Endothelial cell of umbilical vein (primary cell): ENCODE data around the gene SERPINA12. TPM values are rescaled to one million over a fixed set of nuclear protein-coding genes. Genes with fewer than 3 reads are reported as not detected.

Experiments used
- BruUV-seq: library from RNA; stranded (reverse); fragments of 400-500 nt; replicated peaks from 2 replicates; lab custom pipeline; 2021; lab: Mats Ljungman, UMichigan
- CTCF ChIA-PET: fragments of 300-600, 350-600 bp; sonication (Branson Sonifier 250); formaldehyde crosslinking; loops from one replicate; lab custom pipeline; 2021; ENCODE audit warnings: antibody characterized with exemption, inconsistent platforms; lab: Charles Lee
- POLR2A ChIA-PET: fragments of 300-600, 350-600 bp; sonication (Branson Sonifier 250); formaldehyde crosslinking; loops from one replicate; lab custom pipeline; 2021; ENCODE audit warnings: antibody characterized with exemption, inconsistent platforms; lab: Charles Lee
- DNase-seq: peaks from one replicate; pipeline ENCODE4 v3.0.0-alpha.2; 2011; ENCODE audit warnings: low read depth, low spot score
- FAIRE-seq: peaks from 2 replicates; lab custom pipeline; 2011; peaks lifted over from hg19 to GRCh38; lab: Jason Lieb, UNC
- H2AFZ ChIP-seq: 2 replicates; pipeline ENCODE4 v1.6.0; 2012; ENCODE audit warnings: low read depth, low read length, control low read depth, inconsistent platforms
- H3K27ac ChIP-seq: 2 replicates; pipeline ENCODE4 v1.5.1; 2011; ENCODE audit warnings: low read depth, mild to moderate bottlenecking, control low read depth, low read length, moderate library complexity; ENCODE audit not compliant: insufficient read depth
- H3K27me3 ChIP-seq, 2 experiments: 2 replicates each; pipeline versions ENCODE4 v1.6.0 to v1.6.1; 2011; ENCODE audit warnings: low read length in 2 of 2, mixed read lengths in 1 of 2; ENCODE audit not compliant: control insufficient read depth in 2 of 2, insufficient read depth in 2 of 2
- H3K36me3 ChIP-seq, 2 experiments: 2 replicates in 1 of 2; 3 replicates in 1 of 2; pipeline ENCODE4 v1.5.1; 2011; ENCODE audit warnings: low read length in 2 of 2, mild to moderate bottlenecking in 1 of 2, moderate library complexity in 1 of 2; ENCODE audit not compliant: control insufficient read depth in 2 of 2, insufficient read depth in 2 of 2; ENCODE audit errors: extremely low read depth in 1 of 2
- H3K4me1 ChIP-seq: 3 replicates; pipeline ENCODE4 v1.5.1; 2011; ENCODE audit warnings: mild to moderate bottlenecking, low read length; ENCODE audit not compliant: control insufficient read depth, insufficient read depth; ENCODE audit errors: extremely low read depth
- H3K4me2 ChIP-seq: 2 replicates; pipeline ENCODE4 v1.6.1; 2011; ENCODE audit warnings: low read length, control low read depth, mixed read lengths; ENCODE audit not compliant: insufficient read depth
- H3K4me3 ChIP-seq, 3 experiments: fragments of 200-600 bp in 1 of 3; sonication (generic), shearing (Covaris generic) in 1 of 3; replicated peaks in 1 of 3; 2 replicates each; pipeline ENCODE4 v1.5.1; 2011 to 2016; ENCODE audit warnings: control low read depth in 3 of 3, low read length in 3 of 3, mild to moderate bottlenecking in 2 of 3, inconsistent platforms in 1 of 3, low read depth in 1 of 3, moderate library complexity in 1 of 3; ENCODE audit not compliant: insufficient read depth in 1 of 3
- H3K79me2 ChIP-seq: 2 replicates; pipeline ENCODE4 v1.6.0; 2012; ENCODE audit warnings: low read length, inconsistent platforms; ENCODE audit not compliant: control insufficient read depth, insufficient read depth
- H3K9ac ChIP-seq: replicated peaks from 2 replicates; pipeline ENCODE3; 2011; ENCODE audit warnings: low read length, control low read depth; ENCODE audit not compliant: insufficient read depth; ENCODE audit errors: extremely low read depth
- H3K9me1 ChIP-seq: replicated peaks from 3 replicates; pipeline ENCODE4 v1.6.0; 2011; ENCODE audit warnings: mild to moderate bottlenecking, low read length; ENCODE audit not compliant: control insufficient read depth, insufficient read depth; ENCODE audit errors: extremely low read depth
- H3K9me3 ChIP-seq: replicated peaks from 2 replicates; pipeline ENCODE4 v1.5.1; 2012; ENCODE audit warnings: low read length, inconsistent platforms; ENCODE audit not compliant: control insufficient read depth, insufficient read depth
- H4K20me1 ChIP-seq: replicated peaks from 2 replicates; pipeline ENCODE3; 2011; ENCODE audit warnings: mild to moderate bottlenecking, low read length; ENCODE audit not compliant: control insufficient read depth, insufficient read depth; ENCODE audit errors: extremely low read depth
- EZH2 ChIP-seq: IDR thresholded peaks from 2 replicates; pipeline ENCODE4 v1.6.1; 2012; ENCODE audit warnings: borderline replicate concordance, low read depth, mild to moderate bottlenecking, moderate library complexity, low read length, inconsistent platforms; ENCODE audit not compliant: severe bottlenecking
- FOS ChIP-seq: IDR thresholded peaks from 2 replicates; pipeline ENCODE4 v1.6.1; 2011; ENCODE audit warnings: mild to moderate bottlenecking, low read length, moderate library complexity, borderline replicate concordance; ENCODE audit not compliant: insufficient read depth
- GATA2 ChIP-seq: IDR thresholded peaks from 2 replicates; pipeline ENCODE4 v1.7.0; 2011; ENCODE audit warnings: low read depth, mild to moderate bottlenecking, moderate library complexity, mixed read lengths, low read length; ENCODE audit not compliant: insufficient read length, insufficient read depth
- JUN ChIP-seq: IDR thresholded peaks from 2 replicates; pipeline ENCODE4 v1.6.1; 2011; ENCODE audit warnings: borderline replicate concordance, low read depth; ENCODE audit not compliant: insufficient read length, insufficient read depth
- MYC ChIP-seq: IDR thresholded peaks from one replicate; pipeline ENCODE4 v1.6.1; 2011; ENCODE audit warnings: mild to moderate bottlenecking, low read depth, low read length
- POLR2A ChIP-seq: IDR thresholded peaks from 2 replicates; pipeline ENCODE4 v1.6.1; 2012; ENCODE audit warnings: low read depth, mild to moderate bottlenecking, control low read depth, low read length
- POLR2AphosphoS5 ChIP-seq: IDR thresholded peaks from 2 replicates; pipeline ENCODE4 v1.6.1; 2012; ENCODE audit warnings: low read depth, mild to moderate bottlenecking, control low read depth, low read length, moderate library complexity; ENCODE audit not compliant: insufficient read depth
- dilution Hi-C: fragments of 300-500 bp; cut with MboI; formaldehyde crosslinking; loops from one replicate; pipeline ENCODE4 v1.15.0; 2019; ENCODE audit warnings: low sequenced_read_pairs; ENCODE audit not compliant: extremely low pct_ligation_motif_present
- intact Hi-C: fragments of 100-400 bp; cut with micrococcal nuclease; formaldehyde crosslinking; loops from one replicate; pipeline ENCODE4 v1.10.0; 2022
- polyA plus RNA-seq, 4 experiments: library from polyadenylated mRNA; depleted of rRNA in 3 of 4; stranded (reverse) in 3 of 4; unstranded in 1 of 4; fragments of >200 nt; gene quantifications; 2 replicates each; pipeline versions ENCODE4 v1.2.1 to v1.2.3, GENCODE V29; 2011 to 2012; ENCODE audit warnings: missing spikeins in 1 of 4
- total RNA-seq: library from RNA; stranded (reverse); gene quantifications from 2 replicates; pipeline ENCODE4 v1.2.3, GENCODE V29; 2021
- TF ChIP-seq, protein P1 (sequence below), 2 donors: IDR thresholded peaks; 1 replicate in 1 of 2; 2 replicates in 1 of 2; pipeline ENCODE4 v1.5.1; 2011; ENCODE audit warnings: low read length in 2 of 2, mild to moderate bottlenecking in 2 of 2, moderate library complexity in 2 of 2, control low read depth in 1 of 2, inconsistent platforms in 1 of 2, low read depth in 1 of 2; ENCODE audit not compliant: insufficient read depth in 1 of 2; ENCODE audit errors: extremely low read depth in 1 of 2
- TF ChIP-seq, protein P2 (sequence below): IDR thresholded peaks from 2 replicates; pipeline ENCODE4 v1.6.1; 2011; ENCODE audit not compliant: insufficient read depth, insufficient read length

Gene SERPINA12
- total and polyA plus RNA-seq, 2 donors (not counting 3 experiments of a cell fraction or from before 2014, with no cell fraction given), result not detected

DNA sequence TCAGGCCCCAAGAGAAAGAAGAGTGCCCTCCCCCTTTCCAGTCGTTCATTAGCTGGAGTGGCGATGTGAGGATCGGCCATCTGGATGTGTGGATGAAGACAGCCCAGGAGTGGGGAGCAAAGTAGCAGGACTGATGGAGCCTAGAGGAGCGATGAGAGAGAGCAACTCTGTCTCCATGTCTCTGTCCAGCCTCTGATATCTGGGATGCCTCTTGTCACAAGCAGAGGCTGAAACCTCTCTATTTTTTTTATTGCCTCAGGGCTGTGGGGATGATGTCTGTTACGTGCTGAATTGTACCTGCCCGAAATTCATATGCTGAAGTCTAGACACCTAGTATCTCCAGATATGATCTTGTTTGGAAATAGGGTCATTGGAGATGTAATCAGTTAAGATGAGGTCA, 59.3 kb downstream of the SERPINA12 start:
- no peaks in the 10 kb centered on the region for H3K36me3 ChIP-seq
- ChIA-PET POLR2A (no interaction called here), CTCF (no interaction called here)
- H3K9me3 ChIP-seq, result no peaks in the 10 kb centered on the region
- no peaks in the 10 kb centered on the region for H3K79me2 ChIP-seq
- H3K9ac ChIP-seq, result no peak overlapping the region
- H3K4me1 ChIP-seq, result no peaks in the 10 kb centered on the region
- FAIRE-seq (no peak), DNase-seq (no peak)
- H3K4me3 ChIP-seq, result no peak overlapping the region
- intact Hi-C loops, result no loop called here
- no peak overlapping the region for H3K27ac ChIP-seq
- dilution Hi-C loops, result no loop called here
- no peak overlapping the region for H3K4me2 ChIP-seq
- no peak overlapping the region for H2AFZ ChIP-seq
- TF ChIP-seq GATA2 (no peak), POLR2AphosphoS5 (no peak), MYC (no peak), EZH2 (no peak), POLR2A (no peak), JUN (no peak), FOS (no peak)
- TF ChIP-seq, protein P1, sequence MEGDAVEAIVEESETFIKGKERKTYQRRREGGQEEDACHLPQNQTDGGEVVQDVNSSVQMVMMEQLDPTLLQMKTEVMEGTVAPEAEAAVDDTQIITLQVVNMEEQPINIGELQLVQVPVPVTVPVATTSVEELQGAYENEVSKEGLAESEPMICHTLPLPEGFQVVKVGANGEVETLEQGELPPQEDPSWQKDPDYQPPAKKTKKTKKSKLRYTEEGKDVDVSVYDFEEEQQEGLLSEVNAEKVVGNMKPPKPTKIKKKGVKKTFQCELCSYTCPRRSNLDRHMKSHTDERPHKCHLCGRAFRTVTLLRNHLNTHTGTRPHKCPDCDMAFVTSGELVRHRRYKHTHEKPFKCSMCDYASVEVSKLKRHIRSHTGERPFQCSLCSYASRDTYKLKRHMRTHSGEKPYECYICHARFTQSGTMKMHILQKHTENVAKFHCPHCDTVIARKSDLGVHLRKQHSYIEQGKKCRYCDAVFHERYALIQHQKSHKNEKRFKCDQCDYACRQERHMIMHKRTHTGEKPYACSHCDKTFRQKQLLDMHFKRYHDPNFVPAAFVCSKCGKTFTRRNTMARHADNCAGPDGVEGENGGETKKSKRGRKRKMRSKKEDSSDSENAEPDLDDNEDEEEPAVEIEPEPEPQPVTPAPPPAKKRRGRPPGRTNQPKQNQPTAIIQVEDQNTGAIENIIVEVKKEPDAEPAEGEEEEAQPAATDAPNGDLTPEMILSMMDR (IDR thresholded peaks at IDR 0.05; ENCODE audit: extremely low read depth in 1 of 2, insufficient read depth in 1 of 2, low read depth in 1 of 2, low read length in 2 of 2), result no peak
- TF ChIP-seq, protein P2, sequence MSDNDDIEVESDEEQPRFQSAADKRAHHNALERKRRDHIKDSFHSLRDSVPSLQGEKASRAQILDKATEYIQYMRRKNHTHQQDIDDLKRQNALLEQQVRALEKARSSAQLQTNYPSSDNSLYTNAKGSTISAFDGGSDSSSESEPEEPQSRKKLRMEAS, result no peak
- BruUV-seq, result no TSS peak
- no peaks in the 10 kb centered on the region for H3K27me3 ChIP-seq
- no peaks in the 10 kb centered on the region for H4K20me1 ChIP-seq
- no peaks in the 10 kb centered on the region for H3K9me1 ChIP-seq
